Measurements from ENCODE around the gene ADAM17. TPM values are rescaled to one million over a fixed set of nuclear protein-coding genes. Genes with fewer than 3 reads are reported as not detected.

ADAM17 gene
- polyA plus RNA-seq, 1 of the 3 experiments (the other 2 are of a cell fraction) = 17.1 TPM

GRCh38 chr2:9497017-9497416 lies 58.6 kb downstream of the ADAM17 start:
- Histone ChIP-seq H3K27ac (ENCODE audit: low read depth in 2 of 2, low read length in 1 of 2) (0 out of 4 replicates have a peak overlapping the region, but pooled peaks of 1 of the 2 experiments have one; percentile 9), H3F3A (replicated peaks; ENCODE audit: insufficient read depth) (peaks cover 12% of the 10 kb centered on the region), H3K4me3 (ENCODE audit: low read depth in 2 of 2, low read length in 1 of 2) (no peak overlapping the region), H4K20me1 (ENCODE audit: insufficient read depth) (peaks cover 5% of the 10 kb centered on the region; the same call in 1 of the 2 replicates), H2AFZ (ENCODE audit: low read depth) (no peak overlapping the region), H3K9ac (no peak overlapping the region), H3K9me2 (no peaks in the 10 kb centered on the region), H3K4me2 (no peak overlapping the region), H3K36me3 (replicated peaks in 1 of 2; ENCODE audit: control insufficient read depth in 1 of 2, insufficient read depth in 2 of 2, low read length in 1 of 2) (peaks cover 71 to 79% of the 10 kb centered on the region in 2 experiments), H3K4me1 (ENCODE audit: control insufficient read depth in 1 of 2, insufficient read depth in 2 of 2, low read depth in 1 of 2, low read length in 1 of 2) (peaks cover 0 to 7% of the 10 kb centered on the region in 2 experiments; a peak in 2 of 4 replicates), H3K9me3 (no peaks in the 10 kb centered on the region), H3K27me3 (ENCODE audit: insufficient read depth) (no peaks in the 10 kb centered on the region), H3K79me2 (ENCODE audit: insufficient read depth) (no peaks in the 10 kb centered on the region)
- CTCF ChIA-PET = interaction anchor here (1.0 to 1.9 kb wide), 2 partner anchors 9 to 21 kb away, joined by 3 to 4 read pairs; no protein-coding TSS in a partner anchor
- no peak for DNase-seq
- WGBS (ENCODE audit: low lambda C conversion rate) = 100% methylated on average over 4 of the region's 4 CpGs
- TF ChIP-seq EZH2phosphoT487 (IDR thresholded peaks at IDR 0.05; ENCODE audit: borderline replicate concordance, low read depth) = no peak
- TF ChIP-seq RFX5 (IDR thresholded peaks at IDR 0.05; ENCODE audit: low read length) = no peak
- TF ChIP-seq GABPA (IDR thresholded peaks at IDR 0.05; ENCODE audit: low read depth) = no peak
- TF ChIP-seq MXI1 (IDR thresholded peaks at IDR 0.05; ENCODE audit: low read depth, low read length) = no peak
- TF ChIP-seq RAD21 (IDR thresholded peaks at IDR 0.05; ENCODE audit: low read length) = no peak
- no peak for TF ChIP-seq REST (IDR thresholded peaks at IDR 0.05; ENCODE audit: low read depth, low read length)
- POLR2A ChIA-PET = interaction anchor here (0.6 kb wide), 1 partner anchor 346 kb away, joined by 3 read pairs; the partner anchor contains the start of gene TAF1B

GRCh38 chr2:9494081-9494480 lies 61.5 kb downstream of the ADAM17 start:
- no peak for DNase-seq
- H4K20me1 ChIP-seq (ENCODE audit: insufficient read depth) = peaks cover 5% of the 10 kb centered on the region; the same call in 1 of the 2 replicates
- H2AFZ ChIP-seq (ENCODE audit: low read depth) = no peak overlapping the region
- no peaks in the 10 kb centered on the region for H3K9me3 ChIP-seq
- no peak overlapping the region for H3K4me2 ChIP-seq
- peaks cover 0 to 7% of the 10 kb centered on the region in 2 experiments; a peak in 2 of 4 replicates for H3K4me1 ChIP-seq (ENCODE audit: control insufficient read depth in 1 of 2, insufficient read depth in 2 of 2, low read depth in 1 of 2, low read length in 1 of 2)
- H3K9me2 ChIP-seq = no peaks in the 10 kb centered on the region
- 95% methylated on average over 1 of the region's 1 CpG for WGBS (ENCODE audit: low lambda C conversion rate)
- no peaks in the 10 kb centered on the region for H3K27me3 ChIP-seq (ENCODE audit: insufficient read depth)
- no peak overlapping the region for H3K9ac ChIP-seq
- TF ChIP-seq NRF1 (IDR thresholded peaks at IDR 0.05; ENCODE audit: low read depth, low read length) (no peak), EP300 (IDR thresholded peaks at IDR 0.05; ENCODE audit: borderline replicate concordance in 1 of 2, low read depth in 1 of 2, low read length in 1 of 2) (no peak), RFX5 (IDR thresholded peaks at IDR 0.05; ENCODE audit: low read length) (no peak), GATA2 (CRISPR knock-in tag; IDR thresholded peaks at IDR 0.05) (no peak), SIN3A (IDR thresholded peaks at IDR 0.05; ENCODE audit: borderline replicate concordance, low read depth, low read length) (no peak), FOSL2 (IDR thresholded peaks at IDR 0.05; ENCODE audit: borderline replicate concordance, low read depth) (no peak), RXRA (IDR thresholded peaks at IDR 0.05; ENCODE audit: borderline replicate concordance, low read depth) (no peak), POLR2AphosphoS5 (IDR thresholded peaks at IDR 0.05; ENCODE audit: low read depth, low read length) (no peak), PBX3 (IDR thresholded peaks at IDR 0.05) (no peak), USF2 (IDR thresholded peaks at IDR 0.05; ENCODE audit: borderline replicate concordance, low read depth, low read length) (no peak), IRF3 (IDR thresholded peaks at IDR 0.05; ENCODE audit: low read depth, low read length) (no peak), CTCF (IDR thresholded peaks at IDR 0.05) (no peak), JUND (IDR thresholded peaks at IDR 0.05) (no peak)
- CTCF ChIA-PET = interaction anchor here (2.8 kb wide), 1 partner anchor 11 kb away, joined by 12 read pairs; no protein-coding TSS in a partner anchor
- H3K27ac ChIP-seq (ENCODE audit: low read depth in 2 of 2, low read length in 1 of 2) = no peak overlapping the region
- H3K79me2 ChIP-seq (ENCODE audit: insufficient read depth) = no peaks in the 10 kb centered on the region
- peaks cover 11% of the 10 kb centered on the region for H3F3A ChIP-seq (replicated peaks; ENCODE audit: insufficient read depth)
- peaks cover 76 to 88% of the 10 kb centered on the region in 2 experiments for H3K36me3 ChIP-seq (replicated peaks in 1 of 2; ENCODE audit: control insufficient read depth in 1 of 2, insufficient read depth in 2 of 2, low read length in 1 of 2)
- POLR2A ChIA-PET = no interaction called here
- no peak overlapping the region for H3K4me3 ChIP-seq (ENCODE audit: low read depth in 2 of 2, low read length in 1 of 2)
